Activated T-helper 9 cell treated with anti-CD3 and anti-CD28 coated beads, Interleukin-2, amount 50 U/mL, for 16 hours (primary cell): Measurements from ENCODE around the gene SHC4.
A peak's percentile ranks its signal among the peaks of the same experiment; 100 is the strongest.

ENCODE experiments used
- DNase-seq: peaks from one replicate; pipeline ENCODE4 v3.0.0-alpha.2; 2020; ENCODE audit warnings: low read depth

Gene SHC4

GRCh38 chr15:48845123-48845522 lies 118.6 kb downstream of the SHC4 start:
- DNase-seq: no peak

GRCh38 chr15:48842501-48842900 lies 121.2 kb downstream of the SHC4 start:
- no peak for DNase-seq

GRCh38 chr15:48834756-48835155 lies 129.0 kb downstream of the SHC4 start:
- no peak for DNase-seq

- no peak for DNase-seq
These were observed 130.0 kb downstream of the SHC4 start for GRCh38 chr15:48833526-48834239.

GRCh38 chr15:48832648-48833047 lies 131.1 kb downstream of the SHC4 start:
- DNase-seq: no peak

GRCh38 chr15:48828906-48829305 lies 134.8 kb downstream of the SHC4 start:
- no peak for DNase-seq

GRCh38 chr15:48828471-48828870 lies 135.2 kb downstream of the SHC4 start:
- DNase-seq: no peak

- DNase-seq: no peak
These were observed 138.6 kb downstream of the SHC4 start for GRCh38 chr15:48825075-48825474.

- no peak for DNase-seq
These were observed 140.0 kb downstream of the SHC4 start for GRCh38 chr15:48823706-48824105.

- no peak for DNase-seq
These were observed 140.5 kb downstream of the SHC4 start for GRCh38 chr15:48823237-48823636.

- no peak for DNase-seq
These were observed 149.4 kb downstream of the SHC4 start for GRCh38 chr15:48814286-48814685.

- DNase-seq: no peak
These were observed 152.3 kb downstream of the SHC4 start for GRCh38 chr15:48811325-48811958.

- DNase-seq: peak; percentile 98
These were observed 153.1 kb downstream of the SHC4 start, which contains the start of gene CEP152 for GRCh38 chr15:48810414-48811324. TSS of gene CEP152 (minus strand) at chr15:48811069. CDS start at chr15:48805649, 5,420 bp downstream.

- DNase-seq: no peak
These were observed 157.6 kb downstream of the SHC4 start for GRCh38 chr15:48806151-48806550.

GRCh38 chr15:48805591-48805990 lies 158.1 kb downstream of the SHC4 start:
- DNase-seq: no peak

GRCh38 chr15:48803877-48804276 lies 159.8 kb downstream of the SHC4 start:
- DNase-seq: no peak

- no peak for DNase-seq
These were observed 160.9 kb downstream of the SHC4 start for GRCh38 chr15:48802867-48803266.

GRCh38 chr15:48802257-48802656 lies 161.5 kb downstream of the SHC4 start:
- DNase-seq: no peak

- no peak for DNase-seq
These were observed 162.8 kb downstream of the SHC4 start for GRCh38 chr15:48800811-48801455.

- no peak for DNase-seq
These were observed 163.5 kb downstream of the SHC4 start for GRCh38 chr15:48800245-48800644.

- DNase-seq: no peak
These were observed 165.4 kb downstream of the SHC4 start for GRCh38 chr15:48798319-48798718.

GRCh38 chr15:48796930-48797329 lies 166.8 kb downstream of the SHC4 start:
- DNase-seq: no peak
